AG04449 (cell line): ENCODE measurements around the gene KMT2D.

Source experiments
- CTCF ChIA-PET: fragments of 350-600 bp; formaldehyde crosslinking; extraction: SDS; loops from one replicate; lab custom pipeline; 2021; ENCODE audit warnings: antibody characterized with exemption; lab: Yijun Ruan, JAX
- POLR2A ChIA-PET: fragments of 400-600, 350-600 bp; formaldehyde crosslinking; extraction: SDS; loops from one replicate; lab custom pipeline; 2020; ENCODE audit warnings: antibody characterized with exemption, inconsistent platforms; lab: Yijun Ruan, JAX
- DNase-seq: peaks from one replicate; pipeline ENCODE4 v3.0.0-alpha.2; 2010; ENCODE audit warnings: low read depth, low spot score
- H3K4me3 ChIP-seq: 2 replicates; pipeline ENCODE4 v1.5.1; 2011; ENCODE audit warnings: low read depth, mild to moderate bottlenecking, control low read depth, low read length
- TF ChIP-seq, protein P1 (sequence below): IDR thresholded peaks from one replicate; pipeline ENCODE4 v1.5.1; 2011; ENCODE audit warnings: mild to moderate bottlenecking, moderate library complexity, low read length, control low read depth, inconsistent platforms; ENCODE audit not compliant: insufficient read depth; ENCODE audit errors: missing control alignments

Gene KMT2D

DNA sequence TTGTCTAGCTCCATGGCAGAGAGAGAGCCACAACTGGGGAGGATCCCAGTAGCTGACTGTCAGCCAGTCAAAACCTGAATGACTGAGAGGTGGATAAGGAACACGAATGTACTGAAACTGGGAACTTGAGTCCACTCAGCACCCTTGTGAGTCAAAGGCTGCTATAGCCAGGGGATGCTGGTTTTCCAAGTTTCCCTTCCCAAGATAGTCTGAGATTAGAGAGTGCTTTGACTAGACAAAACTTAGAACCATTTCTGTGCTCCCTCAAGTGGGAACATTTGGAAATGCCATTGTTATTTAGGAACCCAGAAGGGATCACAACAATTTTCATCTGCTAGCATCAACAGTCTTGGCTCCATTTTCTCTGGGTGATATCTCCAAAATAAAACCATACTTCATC, 46.0 kb downstream of the KMT2D start:
- no peak for DNase-seq
- POLR2A ChIA-PET, result interaction anchor here (1.2 to 1.4 kb wide), 2 partner anchors 14 to 29 kb away, joined by 3 to 7 read pairs; no protein-coding TSS in a partner anchor

DNA sequence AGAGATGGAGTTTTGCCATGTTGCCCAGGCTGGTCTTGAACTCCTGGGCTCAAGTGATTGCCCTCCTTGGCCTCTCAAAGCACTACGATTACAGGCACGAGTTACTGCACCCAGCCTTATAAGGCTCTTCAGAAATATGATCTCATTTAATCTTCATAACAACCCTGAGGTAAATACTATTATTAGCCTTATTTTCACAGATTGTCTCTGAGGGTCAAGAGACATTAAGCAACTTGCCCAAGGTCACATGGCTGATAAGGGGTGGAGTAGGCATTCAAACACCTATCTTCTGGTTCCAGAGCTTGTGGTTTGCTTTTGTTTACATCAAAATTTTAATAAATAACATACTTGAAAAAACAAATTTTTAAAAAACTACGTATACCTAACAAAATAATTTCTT, 47.2 kb downstream of the KMT2D start:
- no peak for DNase-seq

More for the DNA sequence above, 46.0 kb downstream of the KMT2D start:
- CTCF ChIA-PET, result interaction anchor here (0.7 to 15.6 kb wide), 14 partner anchors 9 to 200 kb away, joined by 3 to 303 read pairs (median 4); partner anchors contain the start of genes ARF3, DDN and DDX23
- TF ChIP-seq, protein P1, sequence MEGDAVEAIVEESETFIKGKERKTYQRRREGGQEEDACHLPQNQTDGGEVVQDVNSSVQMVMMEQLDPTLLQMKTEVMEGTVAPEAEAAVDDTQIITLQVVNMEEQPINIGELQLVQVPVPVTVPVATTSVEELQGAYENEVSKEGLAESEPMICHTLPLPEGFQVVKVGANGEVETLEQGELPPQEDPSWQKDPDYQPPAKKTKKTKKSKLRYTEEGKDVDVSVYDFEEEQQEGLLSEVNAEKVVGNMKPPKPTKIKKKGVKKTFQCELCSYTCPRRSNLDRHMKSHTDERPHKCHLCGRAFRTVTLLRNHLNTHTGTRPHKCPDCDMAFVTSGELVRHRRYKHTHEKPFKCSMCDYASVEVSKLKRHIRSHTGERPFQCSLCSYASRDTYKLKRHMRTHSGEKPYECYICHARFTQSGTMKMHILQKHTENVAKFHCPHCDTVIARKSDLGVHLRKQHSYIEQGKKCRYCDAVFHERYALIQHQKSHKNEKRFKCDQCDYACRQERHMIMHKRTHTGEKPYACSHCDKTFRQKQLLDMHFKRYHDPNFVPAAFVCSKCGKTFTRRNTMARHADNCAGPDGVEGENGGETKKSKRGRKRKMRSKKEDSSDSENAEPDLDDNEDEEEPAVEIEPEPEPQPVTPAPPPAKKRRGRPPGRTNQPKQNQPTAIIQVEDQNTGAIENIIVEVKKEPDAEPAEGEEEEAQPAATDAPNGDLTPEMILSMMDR, result peak; percentile 33
- no peak overlapping the region for H3K4me3 ChIP-seq

DNA sequence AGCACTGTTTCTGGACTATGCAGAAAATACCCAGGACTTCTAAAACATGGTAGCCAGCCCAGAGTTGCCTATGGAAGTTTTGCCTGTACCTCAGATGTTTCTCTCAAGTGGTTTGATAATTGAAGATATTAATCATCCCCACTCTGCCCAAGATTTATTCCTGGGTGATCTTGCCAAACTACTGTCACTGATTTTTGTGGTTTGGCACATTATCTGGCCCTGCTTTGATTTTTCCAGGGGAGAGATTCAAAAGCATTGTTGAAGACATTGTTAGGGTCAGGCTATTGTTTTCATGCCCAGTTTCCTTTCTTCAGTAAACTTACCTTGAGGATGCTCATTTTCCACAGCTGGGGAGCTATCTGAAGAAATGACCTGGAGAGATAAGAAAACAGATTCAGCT, 47.9 kb downstream of the KMT2D start:
- H3K4me3 ChIP-seq, result no peak overlapping the region
- TF ChIP-seq, protein P1, result no peak
- ChIA-PET CTCF (interaction anchor here (0.7 to 15.6 kb wide), 4 partner anchors 13 to 159 kb away, joined by 3 to 303 read pairs (median 6); partner anchors contain the start of gene DDN), POLR2A (no interaction called here)
- no peak for DNase-seq

More for the DNA sequence above, 47.2 kb downstream of the KMT2D start:
- TF ChIP-seq, protein P1, result no peak
- ChIA-PET POLR2A (no interaction called here), CTCF (interaction anchor here (0.8 to 15.6 kb wide), 6 partner anchors 14 to 159 kb away, joined by 3 to 303 read pairs (median 6); partner anchors contain the start of gene DDN)
- H3K4me3 ChIP-seq, result no peak overlapping the region
